Measurements from ENCODE around the gene CD19. TPM values are rescaled to one million over a fixed set of nuclear protein-coding genes. Genes with fewer than 3 reads are reported as not detected.
"Not testable (repeated sequence)": the region's sequence is repeated elsewhere in the genome, so short reads cannot be mapped to it uniquely, and the experiment has no call there.

CD19 gene
- total RNA-seq, 1 donor from 2014 or later = not detected

GRCh38 chr16:28925386-28926228 is 6.2 kb upstream of the CD19 start:
- no peaks in the 10 kb centered on the region for H3K9me3 Mint-ChIP-seq
- TF ChIP-seq CTCF (conservative IDR thresholded peaks at IDR 0.05) = no peak
- H3K27me3 Mint-ChIP-seq = no peaks in the 10 kb centered on the region
- H3K36me3 Mint-ChIP-seq = peaks cover 8% of the 10 kb centered on the region
- H3K4me1 Mint-ChIP-seq (ENCODE audit: unreplicated experiment) = peaks cover 16% of the 10 kb centered on the region
- peak overlapping the region; percentile 99 for H3K27ac Mint-ChIP-seq
- peak; percentile 90 for DNase-seq (ENCODE audit: extremely low spot score, unreplicated experiment)
- peak overlapping the region; percentile 99 for H3K4me3 Mint-ChIP-seq

GRCh38 chr16:28926284-28926683 is 5.5 kb upstream of the CD19 start:
- not testable (repeated sequence) for DNase-seq (ENCODE audit: extremely low spot score, unreplicated experiment); H3K36me3 Mint-ChIP-seq; H3K9me3 Mint-ChIP-seq; H3K27me3 Mint-ChIP-seq
- Mint-ChIP-seq H3K4me3 (peak overlapping the region; percentile 99), H3K27ac (peak overlapping the region; percentile 99), H3K4me1 (ENCODE audit: unreplicated experiment) (peaks cover 16% of the 10 kb centered on the region)

- Mint-ChIP-seq H3K36me3 (peaks cover 3% of the 10 kb centered on the region), H3K27me3 (no peaks in the 10 kb centered on the region), H3K27ac (no peak overlapping the region), H3K4me1 (ENCODE audit: unreplicated experiment) (peaks cover 16% of the 10 kb centered on the region), H3K4me3 (no peak overlapping the region), H3K9me3 (no peaks in the 10 kb centered on the region)
- no peak for TF ChIP-seq CTCF (conservative IDR thresholded peaks at IDR 0.05)
- DNase-seq (ENCODE audit: extremely low spot score, unreplicated experiment) = no peak
Observed at GRCh38 chr16:28927815-28928214, 4.0 kb upstream of the CD19 start.

GRCh38 chr16:28930203-28930602 is 1.6 kb upstream of the CD19 start:
- H3K4me3 Mint-ChIP-seq = no peak overlapping the region
- TF ChIP-seq CTCF (conservative IDR thresholded peaks at IDR 0.05) = no peak
- no peaks in the 10 kb centered on the region for H3K27me3 Mint-ChIP-seq
- no peaks in the 10 kb centered on the region for H3K9me3 Mint-ChIP-seq
- H3K27ac Mint-ChIP-seq = no peak overlapping the region
- no peak for DNase-seq (ENCODE audit: extremely low spot score, unreplicated experiment)
- peaks cover 15% of the 10 kb centered on the region for H3K4me1 Mint-ChIP-seq (ENCODE audit: unreplicated experiment)
- H3K36me3 Mint-ChIP-seq = peaks cover 3% of the 10 kb centered on the region

GRCh38 chr16:28930652-28931051 is 1.1 kb upstream of the CD19 start:
- Mint-ChIP-seq H3K27ac (peak overlapping the region; percentile 58), H3K9me3 (no peaks in the 10 kb centered on the region), H3K36me3 (peaks cover 3% of the 10 kb centered on the region), H3K4me3 (no peak overlapping the region), H3K27me3 (no peaks in the 10 kb centered on the region), H3K4me1 (ENCODE audit: unreplicated experiment) (peaks cover 13% of the 10 kb centered on the region)
- TF ChIP-seq CTCF (conservative IDR thresholded peaks at IDR 0.05) = no peak
- no peak for DNase-seq (ENCODE audit: extremely low spot score, unreplicated experiment)

GRCh38 chr16:28932339-28933141 is 769 bp downstream of the CD19 start:
- peaks cover 12% of the 10 kb centered on the region for H3K4me1 Mint-ChIP-seq (ENCODE audit: unreplicated experiment)
- TF ChIP-seq CTCF (conservative IDR thresholded peaks at IDR 0.05) = no peak
- no peak for DNase-seq (ENCODE audit: extremely low spot score, unreplicated experiment)
- H3K27ac Mint-ChIP-seq = no peak overlapping the region
- no peak overlapping the region for H3K4me3 Mint-ChIP-seq
- no peaks in the 10 kb centered on the region for H3K27me3 Mint-ChIP-seq
- peaks cover 5% of the 10 kb centered on the region for H3K9me3 Mint-ChIP-seq
- no peaks in the 10 kb centered on the region for H3K36me3 Mint-ChIP-seq

Data from type B pancreatic cell (in vitro differentiated cells).